Measurements from ENCODE around the gene CMC1.

CMC1 gene

DNA sequence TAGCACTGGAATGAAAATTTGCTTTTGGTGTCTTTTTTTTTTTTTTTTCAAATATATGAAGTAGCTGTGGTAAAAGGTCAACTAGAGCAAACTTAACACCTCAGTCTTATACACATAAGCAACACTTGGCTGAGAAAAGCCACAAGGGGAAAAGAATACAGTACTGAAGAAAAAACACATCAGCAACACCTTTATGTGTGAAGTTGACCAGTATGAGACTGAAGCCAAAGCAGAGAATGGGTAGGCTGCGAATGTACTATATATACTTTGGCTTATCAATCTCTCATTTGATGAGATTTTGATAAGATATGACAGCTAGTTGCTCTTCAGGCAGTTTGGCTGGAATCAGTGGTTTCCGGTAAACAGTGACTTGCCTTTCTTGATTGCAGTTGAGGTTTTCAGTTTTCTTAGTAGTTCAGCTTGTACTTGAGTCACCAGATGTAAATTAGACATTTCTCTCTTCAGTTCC is 85.1 kb downstream of the CMC1 start:
- Histone ChIP-seq H3K27ac (peak overlapping the region in 9 of 11 experiments; percentile 34 to 69 (median 59); a peak in 16 of 22 replicates), H3K4me3 (no peak overlapping the region), H3K9me3 (replicated peaks in 1 of 11) (no peaks in the 10 kb centered on the region), H3K27me3 (no peaks in the 10 kb centered on the region), H3K4me1 (peaks cover 13 to 83% (median 28%) of the 10 kb centered on the region in 10 experiments; a peak in 19 of 20 replicates), H4K20me1 (no peaks in the 10 kb centered on the region), H3K4me2 (peak overlapping the region; percentile 17 to 67 (median 38); a peak in 18 of 22 replicates), H3K9ac (peak overlapping the region in 3 of 11 experiments; percentile 7 to 14 (median 11); a peak in 5 of 22 replicates), H3K36me3 (peaks cover 14 to 75% (median 42%) of the 10 kb centered on the region in 11 experiments; a peak in 21 of 22 replicates)
- TF ChIP-seq Cebpa-rat (IDR thresholded peaks at IDR 0.05): no peak

DNA sequence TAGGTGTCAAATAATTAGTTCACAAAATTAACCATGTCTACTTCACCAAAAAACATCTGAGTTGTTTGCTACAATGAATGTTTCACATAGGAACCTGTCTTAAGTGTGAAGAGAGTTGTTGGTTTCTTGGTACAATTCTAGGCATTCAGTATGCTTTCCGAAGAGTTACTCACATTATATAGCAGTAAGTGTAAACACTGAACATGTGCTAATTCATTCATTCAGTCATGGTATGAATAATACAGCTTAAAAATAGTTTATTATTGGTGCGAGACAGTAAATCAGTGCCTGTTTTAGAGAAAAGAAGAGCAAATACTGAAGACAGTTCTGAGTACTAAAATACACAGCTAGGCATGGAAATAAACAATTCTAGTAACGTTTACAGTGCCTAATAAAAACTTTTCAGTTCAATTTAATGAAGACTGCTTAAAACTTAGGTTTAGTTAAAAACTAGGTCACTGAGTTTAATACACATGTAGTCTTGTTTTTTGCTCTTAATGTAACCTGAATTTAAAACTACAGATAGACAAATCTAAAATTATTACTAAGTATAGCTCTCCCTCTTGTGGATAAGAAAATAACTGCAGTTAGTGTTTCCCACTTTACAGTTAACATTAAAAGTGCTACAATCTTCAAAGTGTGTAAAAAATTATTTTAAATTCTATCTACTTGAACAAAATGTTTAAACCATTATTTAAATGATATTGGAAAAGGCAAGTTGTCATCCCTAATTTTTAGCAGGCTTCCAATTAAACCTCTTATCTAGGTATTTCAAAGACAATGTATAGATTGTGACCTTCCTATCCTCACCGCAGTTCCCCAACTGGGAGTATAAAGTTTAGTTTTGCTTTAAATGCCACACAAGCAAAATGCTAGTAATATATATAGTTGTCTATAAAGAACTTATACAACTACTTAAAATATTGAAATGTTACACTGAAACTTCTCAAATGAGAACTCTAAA is 87.1 kb downstream of the CMC1 start:
- no peaks in the 10 kb centered on the region for H3K27me3 ChIP-seq
- H3K4me2 ChIP-seq: peak overlapping the region in 2 of 11 experiments; percentile 5 to 7; a peak in 2 of 22 replicates
- H3K9ac ChIP-seq: no peak overlapping the region
- peaks cover 13 to 64% (median 24%) of the 10 kb centered on the region in 10 experiments; a peak in 19 of 20 replicates for H3K4me1 ChIP-seq
- H3K9me3 ChIP-seq (replicated peaks in 1 of 11): no peaks in the 10 kb centered on the region
- H3K27ac ChIP-seq: no peak overlapping the region
- peaks cover 14 to 70% (median 40%) of the 10 kb centered on the region in 11 experiments; a peak in 21 of 22 replicates for H3K36me3 ChIP-seq
- no peaks in the 10 kb centered on the region for H4K20me1 ChIP-seq
- H3K4me3 ChIP-seq: no peak overlapping the region
- TF ChIP-seq Cebpa-rat (IDR thresholded peaks at IDR 0.05): no peak

GRCh38 chr3:28334552-28334951 is 93.1 kb downstream of the CMC1 start:
- H3K4me3 ChIP-seq: no peak overlapping the region
- peaks cover 8 to 82% (median 57%) of the 10 kb centered on the region in 11 experiments; a peak in 21 of 22 replicates for H3K36me3 ChIP-seq
- H3K9ac ChIP-seq: no peak overlapping the region
- H3K27ac ChIP-seq: no peak overlapping the region
- no peaks in the 10 kb centered on the region for H4K20me1 ChIP-seq
- no peak for TF ChIP-seq Cebpa-rat (IDR thresholded peaks at IDR 0.05)
- no peak overlapping the region for H3K4me2 ChIP-seq
- peaks cover 0 to 18% (median 6%) of the 10 kb centered on the region in 10 experiments; a peak in 8 of 20 replicates for H3K4me1 ChIP-seq
- H3K9me3 ChIP-seq (replicated peaks in 1 of 11): no peaks in the 10 kb centered on the region
- no peaks in the 10 kb centered on the region for H3K27me3 ChIP-seq

DNA sequence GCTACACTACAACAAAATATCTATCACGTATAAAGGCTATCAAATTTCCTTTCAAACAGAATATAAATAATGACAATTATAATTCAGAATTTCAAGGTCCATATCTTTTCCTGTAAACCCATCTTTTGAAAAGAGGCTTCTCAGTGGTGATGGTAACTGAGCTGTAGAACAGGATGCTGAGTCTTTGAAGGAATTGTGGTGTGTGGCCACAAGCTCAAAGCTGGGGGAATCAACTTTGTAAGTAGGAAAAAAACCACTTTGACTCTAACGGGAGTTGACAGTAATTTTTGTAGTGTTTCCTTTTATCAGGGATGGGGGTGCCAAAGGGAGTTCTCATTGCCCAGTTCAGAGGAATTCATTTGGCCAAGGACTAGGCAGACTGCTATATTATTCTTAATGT is 93.8 kb downstream of the CMC1 start:
- Histone ChIP-seq H3K4me3 (no peak overlapping the region), H3K27ac (0 out of 22 replicates have a peak overlapping the region, but pooled peaks of 1 of the 11 experiments have one; percentile 10), H3K9me3 (replicated peaks in 1 of 11) (no peaks in the 10 kb centered on the region), H3K4me2 (peak overlapping the region in 3 of 11 experiments; percentile 1 to 4 (median 2); a peak in 1 of 22 replicates), H3K4me1 (peaks cover 0 to 18% (median 6%) of the 10 kb centered on the region in 10 experiments; a peak in 8 of 20 replicates), H3K36me3 (peaks cover 8 to 85% (median 62%) of the 10 kb centered on the region in 11 experiments; a peak in 21 of 22 replicates), H4K20me1 (no peaks in the 10 kb centered on the region), H3K9ac (0 out of 22 replicates have a peak overlapping the region, but pooled peaks of 1 of the 11 experiments have one; percentile 3), H3K27me3 (no peaks in the 10 kb centered on the region)
- no peak for TF ChIP-seq Cebpa-rat (IDR thresholded peaks at IDR 0.05)

DNA sequence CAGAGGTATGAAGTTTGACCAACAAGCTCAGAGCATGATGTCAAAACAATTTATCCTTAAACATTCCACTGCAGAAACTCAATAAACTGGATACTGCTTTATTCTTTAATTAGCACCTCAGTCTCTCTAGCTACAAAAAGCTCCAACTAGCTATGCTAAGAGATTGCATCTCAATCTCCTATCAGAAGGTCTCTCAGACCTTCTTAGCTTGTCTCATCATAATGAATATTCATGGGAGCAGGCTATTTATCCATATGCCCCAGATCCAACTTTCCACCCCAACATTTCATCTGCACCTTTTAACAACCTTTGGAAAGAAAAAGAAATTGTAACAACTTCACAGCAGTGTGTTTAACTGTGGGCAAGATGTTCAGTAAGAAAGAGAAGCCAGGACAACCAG is 95.8 kb downstream of the CMC1 start:
- H3K4me1 ChIP-seq: peaks cover 0 to 12% (median 7%) of the 10 kb centered on the region in 10 experiments; a peak in 8 of 20 replicates
- no peaks in the 10 kb centered on the region for H3K27me3 ChIP-seq
- peaks cover 0 to 5% (median 0%) of the 10 kb centered on the region in 11 experiments; a peak in 3 of 22 replicates for H4K20me1 ChIP-seq
- peaks cover 12 to 71% (median 49%) of the 10 kb centered on the region in 11 experiments; a peak in 21 of 22 replicates for H3K36me3 ChIP-seq
- no peaks in the 10 kb centered on the region for H3K9me3 ChIP-seq (replicated peaks in 1 of 11)
- no peak overlapping the region for H3K4me3 ChIP-seq
- no peak overlapping the region for H3K4me2 ChIP-seq
- no peak overlapping the region for H3K9ac ChIP-seq
- no peak overlapping the region for H3K27ac ChIP-seq
- no peak for TF ChIP-seq Cebpa-rat (IDR thresholded peaks at IDR 0.05)

GRCh38 chr3:28343144-28343543 is 101.7 kb downstream of the CMC1 start:
- TF ChIP-seq Cebpa-rat (IDR thresholded peaks at IDR 0.05): no peak
- no peaks in the 10 kb centered on the region for H3K27me3 ChIP-seq
- no peak overlapping the region for H3K9ac ChIP-seq
- peaks cover 9 to 41% (median 29%) of the 10 kb centered on the region in 10 experiments for H3K4me1 ChIP-seq
- no peaks in the 10 kb centered on the region for H3K9me3 ChIP-seq (replicated peaks in 1 of 11)
- H3K4me2 ChIP-seq: peak overlapping the region in 1 of 11 experiments; percentile 12; a peak in 1 of 22 replicates
- peaks cover 0 to 11% (median 0%) of the 10 kb centered on the region in 11 experiments; a peak in 3 of 22 replicates for H4K20me1 ChIP-seq
- no peak overlapping the region for H3K27ac ChIP-seq
- H3K36me3 ChIP-seq: peaks cover 6 to 26% (median 24%) of the 10 kb centered on the region in 11 experiments; a peak in 20 of 22 replicates
- H3K4me3 ChIP-seq: no peak overlapping the region

GRCh38 chr3:28345690-28346089 is 104.3 kb downstream of the CMC1 start:
- H3K9ac ChIP-seq: no peak overlapping the region
- H3K4me2 ChIP-seq: peak overlapping the region; percentile 74 to 94 (median 87); a peak in 18 of 22 replicates
- H3K36me3 ChIP-seq: peaks cover 0 to 6% (median under 1%) of the 10 kb centered on the region in 11 experiments; a peak in 9 of 22 replicates
- TF ChIP-seq Cebpa-rat (IDR thresholded peaks at IDR 0.05): no peak
- no peak overlapping the region; a peak in 1 of 20 replicates for H3K4me3 ChIP-seq
- H3K27ac ChIP-seq: no peak overlapping the region; a peak in 1 of 22 replicates
- H3K27me3 ChIP-seq: no peaks in the 10 kb centered on the region
- H3K4me1 ChIP-seq: peaks cover 16 to 53% (median 35%) of the 10 kb centered on the region in 10 experiments
- peaks cover 0 to 11% (median 0%) of the 10 kb centered on the region in 11 experiments; a peak in 3 of 22 replicates for H4K20me1 ChIP-seq
- H3K9me3 ChIP-seq (replicated peaks in 1 of 11): peaks cover 0 to 9% (median 4%) of the 10 kb centered on the region in 11 experiments; a peak in 11 of 22 replicates

GRCh38 chr3:28347374-28348264 is 106.2 kb downstream of the CMC1 start:
- Histone ChIP-seq H3K27me3 (no peaks in the 10 kb centered on the region), H3K9ac (peak overlapping the region; percentile 95 to 99 (median 98)), H3K9me3 (replicated peaks in 1 of 11) (peaks cover 12 to 28% (median 22%) of the 10 kb centered on the region in 11 experiments), H3K27ac (peak overlapping the region; percentile 97 to 100 (median 99)), H3K4me1 (peaks cover 16 to 49% (median 35%) of the 10 kb centered on the region in 10 experiments), H4K20me1 (peaks cover 0 to 3% (median 0%) of the 10 kb centered on the region in 11 experiments; a peak in 3 of 22 replicates), H3K4me3 (peak overlapping the region; percentile 61 to 86 (median 74)), H3K4me2 (peak overlapping the region; percentile 74 to 94 (median 87)), H3K36me3 (peaks cover 10 to 24% (median 16%) of the 10 kb centered on the region in 11 experiments)
- peak in 5 of 11 experiments; percentile 43 to 81 (median 68); a peak in 8 of 22 replicates for TF ChIP-seq Cebpa-rat (IDR thresholded peaks at IDR 0.05)

Data from BLaER1 treated with 17β-estradiol and CSF1 and Interleukin-3, amounts not matched to agents 10 nM and 100 nM (cell line).